GM12872 (cell line): ENCODE results near the gene ZNF593.

Experiments
- TF ChIP-seq, protein P1 (sequence below): IDR thresholded peaks from 3 replicates; pipeline ENCODE4 v1.5.1; 2011; ENCODE audit warnings: low read depth, mild to moderate bottlenecking, low read length, moderate library complexity; ENCODE audit not compliant: insufficient read depth

ZNF593 gene

DNA sequence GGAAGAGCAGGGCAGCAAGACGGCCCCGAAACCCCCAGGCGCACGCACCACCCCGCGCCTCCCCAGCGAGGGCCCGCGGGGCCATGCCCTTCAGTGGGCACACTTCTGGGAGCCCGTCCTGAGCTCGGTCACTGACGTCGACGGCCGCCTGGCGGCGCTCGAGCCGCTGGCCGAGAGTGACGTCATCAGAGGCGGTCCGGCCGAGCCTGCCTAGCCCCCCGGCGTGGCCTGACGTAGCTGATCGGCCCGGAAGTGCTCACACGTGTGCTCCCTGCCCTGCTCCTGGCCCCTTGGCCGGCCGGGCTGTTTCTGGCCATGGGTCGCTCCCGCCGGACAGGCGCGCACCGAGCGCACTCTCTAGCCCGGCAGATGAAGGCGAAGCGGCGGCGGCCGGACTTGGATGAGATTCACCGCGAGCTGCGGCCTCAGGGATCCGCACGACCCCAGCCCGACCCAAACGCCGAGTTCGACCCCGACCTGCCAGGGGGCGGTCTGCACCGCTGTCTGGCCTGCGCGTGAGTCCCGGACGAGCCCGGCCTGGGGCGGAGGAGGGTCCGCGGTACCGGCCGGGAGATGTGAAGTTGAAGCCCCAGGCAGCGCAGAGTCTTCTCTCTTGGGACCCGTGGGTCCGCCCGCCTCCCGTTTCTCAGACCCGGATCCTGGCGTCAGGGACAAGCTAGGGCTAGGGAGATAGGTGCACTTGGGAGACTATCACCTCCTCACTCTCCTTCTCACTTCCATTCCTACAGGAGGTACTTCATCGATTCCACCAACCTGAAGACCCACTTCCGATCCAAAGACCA lies at the start of gene ZNF593:
ZNF593 (plus strand) TSS at position 240 of the 803 bp plus-strand sequence; CDS start at position 316, 76 bp downstream.
- TF ChIP-seq, protein P1, sequence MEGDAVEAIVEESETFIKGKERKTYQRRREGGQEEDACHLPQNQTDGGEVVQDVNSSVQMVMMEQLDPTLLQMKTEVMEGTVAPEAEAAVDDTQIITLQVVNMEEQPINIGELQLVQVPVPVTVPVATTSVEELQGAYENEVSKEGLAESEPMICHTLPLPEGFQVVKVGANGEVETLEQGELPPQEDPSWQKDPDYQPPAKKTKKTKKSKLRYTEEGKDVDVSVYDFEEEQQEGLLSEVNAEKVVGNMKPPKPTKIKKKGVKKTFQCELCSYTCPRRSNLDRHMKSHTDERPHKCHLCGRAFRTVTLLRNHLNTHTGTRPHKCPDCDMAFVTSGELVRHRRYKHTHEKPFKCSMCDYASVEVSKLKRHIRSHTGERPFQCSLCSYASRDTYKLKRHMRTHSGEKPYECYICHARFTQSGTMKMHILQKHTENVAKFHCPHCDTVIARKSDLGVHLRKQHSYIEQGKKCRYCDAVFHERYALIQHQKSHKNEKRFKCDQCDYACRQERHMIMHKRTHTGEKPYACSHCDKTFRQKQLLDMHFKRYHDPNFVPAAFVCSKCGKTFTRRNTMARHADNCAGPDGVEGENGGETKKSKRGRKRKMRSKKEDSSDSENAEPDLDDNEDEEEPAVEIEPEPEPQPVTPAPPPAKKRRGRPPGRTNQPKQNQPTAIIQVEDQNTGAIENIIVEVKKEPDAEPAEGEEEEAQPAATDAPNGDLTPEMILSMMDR = peak; percentile 98

DNA sequence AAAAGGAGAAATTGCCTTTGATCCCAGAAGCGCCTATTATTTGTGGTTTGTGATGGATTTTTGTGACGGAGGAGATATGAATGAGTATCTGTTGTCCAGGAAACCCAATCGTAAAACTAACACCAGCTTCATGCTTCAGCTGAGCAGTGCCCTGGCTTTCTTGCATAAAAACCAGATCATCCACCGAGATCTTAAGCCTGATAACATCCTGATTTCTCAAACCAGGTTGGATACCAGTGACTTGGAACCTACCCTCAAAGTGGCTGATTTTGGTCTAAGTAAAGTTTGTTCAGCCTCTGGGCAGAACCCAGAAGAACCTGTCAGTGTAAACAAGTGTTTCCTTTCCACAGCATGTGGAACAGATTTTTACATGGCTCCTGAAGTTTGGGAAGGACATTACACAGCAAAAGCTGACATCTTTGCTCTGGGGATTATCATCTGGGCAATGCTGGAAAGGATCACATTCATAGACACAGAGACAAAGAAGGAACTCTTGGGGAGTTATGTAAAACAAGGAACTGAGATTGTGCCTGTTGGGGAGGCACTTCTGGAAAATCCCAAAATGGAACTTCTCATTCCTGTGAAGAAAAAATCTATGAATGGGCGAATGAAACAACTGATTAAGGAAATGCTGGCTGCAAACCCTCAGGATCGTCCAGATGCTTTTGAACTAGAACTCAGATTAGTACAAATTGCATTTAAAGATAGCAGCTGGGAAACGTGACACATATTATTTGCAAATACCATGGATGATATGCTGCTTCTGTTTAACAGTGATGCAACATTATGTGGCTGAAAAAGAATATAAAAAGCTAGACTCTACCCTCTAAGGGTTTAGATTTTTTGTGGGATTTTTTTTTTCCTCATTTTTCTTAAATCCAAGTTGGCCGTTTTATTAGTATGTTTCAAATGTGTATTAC lies 47.6 kb upstream of the ZNF593 start:
- TF ChIP-seq, protein P1 = no peak

DNA sequence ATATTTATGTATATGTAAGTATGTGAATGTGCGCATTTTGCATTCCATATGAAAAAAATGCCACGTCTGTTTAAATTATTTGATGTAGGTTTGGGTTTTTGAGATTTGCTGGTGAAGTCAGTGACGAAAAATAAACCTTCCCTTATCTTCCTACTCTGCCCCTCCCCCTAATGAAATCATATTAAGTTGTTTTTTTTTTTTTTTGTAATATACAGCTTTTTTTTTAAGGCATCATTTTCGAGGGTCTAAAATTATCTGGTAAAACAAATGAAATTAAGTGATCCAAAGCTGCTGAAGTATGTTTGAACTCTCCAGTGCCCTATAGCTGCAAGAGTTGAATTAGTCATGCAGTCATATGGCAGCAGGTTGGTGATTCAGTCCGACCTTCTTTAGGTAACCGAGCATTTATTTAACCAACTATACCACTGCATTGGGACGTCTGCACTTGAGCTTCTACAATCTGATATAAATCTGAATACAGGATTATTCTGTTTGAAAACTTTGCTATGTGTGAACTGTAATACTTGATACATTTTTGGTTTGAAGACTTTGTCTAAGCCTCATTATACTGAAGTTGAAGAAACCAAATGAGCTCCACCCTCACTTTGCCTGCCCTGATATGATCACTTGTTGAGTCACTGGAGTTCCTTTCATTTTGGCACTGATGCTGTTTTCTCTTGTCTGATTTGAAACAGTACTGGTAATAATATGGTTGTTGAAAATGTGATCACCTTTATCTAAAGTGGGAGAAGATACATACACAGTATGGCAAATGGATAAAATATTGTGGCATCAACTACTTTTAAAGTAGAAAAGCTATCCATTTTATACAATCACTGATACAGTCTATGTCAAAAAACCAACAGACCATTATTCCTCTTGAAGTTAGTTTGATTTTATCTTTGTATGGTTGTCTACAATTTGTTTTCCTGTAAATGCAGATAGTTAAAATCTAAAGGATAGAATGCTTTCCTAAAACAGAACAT lies 46.4 kb upstream of the ZNF593 start:
- TF ChIP-seq, protein P1 = no peak

DNA sequence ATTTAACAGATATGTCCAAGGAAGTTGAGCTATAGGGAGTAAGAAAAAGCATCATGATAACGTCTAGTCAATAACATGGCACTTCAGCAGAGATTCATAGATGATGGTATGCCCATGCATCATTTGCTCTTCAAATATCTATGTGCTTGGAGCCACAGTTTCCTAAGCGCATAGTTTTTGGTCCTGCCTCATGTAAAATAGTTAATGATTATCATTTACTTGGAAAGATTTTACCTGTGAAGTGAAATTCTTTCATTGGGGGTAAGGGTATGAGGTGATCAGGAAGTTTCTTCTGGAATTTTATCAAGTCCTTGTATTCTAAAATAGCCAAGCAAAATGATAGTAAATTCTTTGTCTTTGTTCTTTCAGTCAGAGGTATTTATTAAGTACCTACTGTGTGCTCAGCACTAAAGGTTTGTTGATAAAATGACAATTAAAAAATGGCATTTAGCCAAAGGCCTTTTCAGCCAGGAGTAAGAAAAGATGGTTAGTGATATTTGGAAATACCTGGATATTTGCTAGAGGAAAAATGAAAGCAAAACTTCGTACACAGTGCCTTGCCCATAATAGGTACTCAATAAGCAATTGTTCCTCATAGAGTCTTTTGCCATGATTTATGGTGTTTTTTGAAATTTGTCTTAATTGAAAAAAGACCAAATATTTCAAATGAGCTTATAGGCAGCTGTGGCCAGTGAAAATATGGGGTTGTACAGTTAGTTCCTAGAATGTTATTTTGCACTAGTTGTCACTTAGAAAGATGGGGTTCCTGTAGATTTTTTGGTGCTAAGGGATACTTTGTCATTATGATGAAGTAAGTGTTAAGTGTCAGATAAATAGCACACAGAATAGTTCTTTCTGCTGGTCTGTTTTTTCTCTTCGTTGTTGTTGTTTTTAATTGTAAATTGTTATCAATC lies 45.0 kb upstream of the ZNF593 start:
- TF ChIP-seq, protein P1 = no peak

DNA sequence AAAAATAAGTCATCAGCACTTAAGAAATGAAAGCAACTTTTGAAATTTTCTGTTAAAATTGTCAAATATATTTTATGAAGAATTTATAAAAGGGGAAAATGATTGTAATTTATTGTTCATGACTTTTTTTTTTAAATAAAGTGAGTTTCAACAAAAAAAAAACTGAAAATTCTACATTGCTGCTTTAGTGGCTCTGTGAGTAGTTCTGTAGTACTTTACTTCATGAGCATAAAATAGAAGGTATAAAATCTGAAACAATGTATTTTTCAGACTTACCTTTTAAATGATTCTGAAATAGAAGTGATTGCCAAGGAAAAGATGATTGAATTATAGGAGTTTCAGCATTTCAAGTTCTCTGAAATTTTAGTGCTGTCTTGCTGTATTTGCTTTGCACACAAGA lies 44.3 kb upstream of the ZNF593 start:
- TF ChIP-seq, protein P1 = no peak

DNA sequence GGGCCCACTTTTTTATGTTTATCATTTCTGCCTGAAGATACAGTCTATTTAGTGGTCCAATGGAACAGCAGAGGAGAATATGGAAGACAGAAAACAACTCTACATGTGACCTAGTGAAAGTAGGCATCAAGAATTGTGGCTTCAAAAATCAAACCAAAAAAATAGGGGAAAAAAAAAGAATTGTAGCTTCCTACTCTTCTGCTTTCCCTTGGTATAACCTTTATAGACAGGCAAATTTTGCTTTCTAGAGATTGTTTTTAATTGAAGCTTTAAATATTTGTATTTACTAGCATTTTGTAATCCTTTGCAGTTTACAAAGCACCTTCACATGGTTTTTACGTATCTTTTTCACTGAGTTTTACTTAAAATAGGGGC lies 43.8 kb upstream of the ZNF593 start:
- TF ChIP-seq, protein P1 = no peak
